H1 (cell line): Measurements from ENCODE around the gene ARHGAP42. TPM values are rescaled to one million over a fixed set of nuclear protein-coding genes. Genes with fewer than 3 reads are reported as not detected.

Experiments used
- JUN ChIP-seq: IDR thresholded peaks from 2 replicates; pipeline ENCODE4 v1.6.1; 2011; ENCODE audit warnings: low read depth, mild to moderate bottlenecking, improper control_type of control experiment, low read length
- KDM1A ChIP-seq: fragments of 200-600, 300-600 bp; sonication (generic); IDR thresholded peaks from 2 replicates; pipeline ENCODE4 v1.7.1; 2016; ENCODE audit warnings: mild to moderate bottlenecking, low read length, borderline replicate concordance
- SIN3A ChIP-seq, 2 experiments: IDR thresholded peaks in 1 of 2; conservative IDR thresholded peaks in 1 of 2; 2 replicates each; pipeline ENCODE4 v1.6.1; 2011 to 2012; ENCODE audit warnings: low read length in 2 of 2, improper control_type of control experiment in 1 of 2, low read depth in 1 of 2, mild to moderate bottlenecking in 1 of 2
- SRF ChIP-seq: IDR thresholded peaks from 2 replicates; pipeline ENCODE4 v1.6.1; 2011; ENCODE audit warnings: mild to moderate bottlenecking, low read depth, low read length, moderate library complexity
- TBP ChIP-seq: IDR thresholded peaks from 2 replicates; pipeline ENCODE4 v1.6.1; 2011; ENCODE audit warnings: low read depth, low read length, improper control_type of control experiment
- TCF12 ChIP-seq: IDR thresholded peaks from 2 replicates; pipeline ENCODE4 v1.6.1; 2011; ENCODE audit warnings: low read depth, mild to moderate bottlenecking, low read length
- polyA plus RNA-seq, 7 experiments: library from polyadenylated mRNA; depleted of rRNA in 3 of 7; stranded (reverse) in 5 of 7; unstranded in 2 of 7; fragments of >200 nt in 5 of 7; fragments of 200-250 nt in 2 of 7; gene quantifications; 1 replicate in 5 of 7; 2 replicates in 1 of 7; 4 replicates in 1 of 7; pipeline versions ENCODE4 v1.2.1 to v1.2.3, GENCODE V29; 2011 to 2013; ENCODE audit warnings: missing spikeins in 2 of 7, mixed read lengths in 2 of 7
- total RNA-seq: library from RNA; stranded (reverse); fragmentation: NEBNext Ultra II Directional; extraction: Animal tissue kit (Norgen Biotek cat#: 25700); gene quantifications from 2 replicates; pipeline ENCODE4 v1.2.1, GENCODE V29; 2021
- TF ChIP-seq, protein P1 (sequence below): IDR thresholded peaks from 2 replicates; pipeline ENCODE4 v1.6.1; 2012; ENCODE audit warnings: inconsistent platforms

The ARHGAP42 gene
- total and polyA plus RNA-seq, 2 of the 8 experiments (the other 6 are each of a cell fraction or from before 2014, with no cell fraction given) = 22.2 to 33.5 TPM

DNA sequence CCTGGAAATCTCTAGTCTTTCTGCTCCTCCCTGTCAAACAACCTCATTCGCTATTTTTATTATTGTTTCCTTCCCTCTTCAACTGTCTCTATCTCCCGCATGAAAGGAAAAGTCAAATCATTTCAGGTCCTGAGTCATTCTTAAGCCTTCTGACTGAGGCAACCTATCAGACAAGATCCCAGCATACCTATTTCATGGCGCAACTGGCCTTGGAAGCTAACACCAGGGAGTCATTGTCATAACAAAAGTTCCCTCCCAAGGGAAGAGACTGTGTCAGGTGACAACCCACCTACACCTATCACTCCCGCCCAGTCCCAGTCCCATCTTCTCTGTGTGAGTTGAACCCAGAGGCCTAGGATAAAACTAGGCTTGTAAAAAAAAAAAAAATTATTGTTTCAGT, 10.2 kb upstream of the ARHGAP42 start (continued):
- peak; percentile 87 for TF ChIP-seq JUN
- TF ChIP-seq, protein P1, sequence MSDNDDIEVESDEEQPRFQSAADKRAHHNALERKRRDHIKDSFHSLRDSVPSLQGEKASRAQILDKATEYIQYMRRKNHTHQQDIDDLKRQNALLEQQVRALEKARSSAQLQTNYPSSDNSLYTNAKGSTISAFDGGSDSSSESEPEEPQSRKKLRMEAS = no peak
- TF ChIP-seq KDM1A = no peak
- TF ChIP-seq TBP = no peak
- no peak for TF ChIP-seq SRF
- TF ChIP-seq SIN3A (conservative IDR thresholded peaks at IDR 0.05 in 1 of 2, IDR thresholded peaks at IDR 0.05 in 1 of 2; ENCODE audit: low read depth in 1 of 2, low read length in 2 of 2) = no peak
- no peak for TF ChIP-seq TCF12
